Endothelial cell of umbilical vein (primary cell): Measurements from ENCODE around the gene DYNAP.

ENCODE experiments used
- CTCF ChIP-seq, 2 donors: IDR thresholded peaks; 1 replicate in 1 of 2; 2 replicates in 1 of 2; pipeline ENCODE4 v1.5.1; 2011; ENCODE audit warnings: low read length in 2 of 2, mild to moderate bottlenecking in 2 of 2, moderate library complexity in 2 of 2, control low read depth in 1 of 2, inconsistent platforms in 1 of 2, low read depth in 1 of 2; ENCODE audit not compliant: insufficient read depth in 1 of 2; ENCODE audit errors: extremely low read depth in 1 of 2
- FOS ChIP-seq: IDR thresholded peaks from 2 replicates; pipeline ENCODE4 v1.6.1; 2011; ENCODE audit warnings: mild to moderate bottlenecking, low read length, moderate library complexity, borderline replicate concordance; ENCODE audit not compliant: insufficient read depth
- POLR2A ChIP-seq: IDR thresholded peaks from 2 replicates; pipeline ENCODE4 v1.6.1; 2012; ENCODE audit warnings: low read depth, mild to moderate bottlenecking, control low read depth, low read length

GRCh38 chr18:54611816-54612215 lies 20.8 kb downstream of the DYNAP start:
- TF ChIP-seq POLR2A = no peak
- TF ChIP-seq CTCF (IDR thresholded peaks at IDR 0.05; ENCODE audit: extremely low read depth in 1 of 2, insufficient read depth in 1 of 2, low read depth in 1 of 2, low read length in 2 of 2) = no peak
- TF ChIP-seq FOS = no peak
